Esophagus muscularis mucosa (tissue), 4 donors: ENCODE measurements around the gene CCDC83.

Experiments
- CTCF ChIP-seq, 3 experiments: fragments of 200-600 bp in 2 of 3; fragments of 450-650 bp in 1 of 3; sonication (generic) in 2 of 3; IDR thresholded peaks; one replicate each; pipeline ENCODE4 v1.5.1; 2017 to 2019; ENCODE audit warnings: antibody characterized with exemption in 3 of 3, mild to moderate bottlenecking in 2 of 3, moderate library complexity in 1 of 3
- EP300 ChIP-seq: sonication (generic); formaldehyde crosslinking; IDR thresholded peaks from one replicate; pipeline ENCODE4 v1.6.1; 2017; ENCODE audit warnings: antibody characterized with exemption
- POLR2A ChIP-seq: fragments of 450-650 bp; IDR thresholded peaks from one replicate; pipeline ENCODE4 v1.6.1; 2017; ENCODE audit warnings: antibody characterized with exemption, moderate library complexity, mild to moderate bottlenecking, low read depth

- no peak for TF ChIP-seq CTCF (IDR thresholded peaks at IDR 0.05)
- TF ChIP-seq POLR2A = no peak
- no peak for TF ChIP-seq EP300
Measured at GRCh38 chr11:85857098-85857497, 1.9 kb downstream of the CCDC83 start.
